ENCODE data around the gene RPP40.

Gene RPP40

GRCh38 chr6:4970739-4971395, 33.0 kb downstream of the RPP40 start:
- in situ Hi-C loops (cut with MboI; ENCODE audit: low sequenced_read_pairs), result no loop called here

GRCh38 chr6:4969609-4970285, 34.1 kb downstream of the RPP40 start:
- in situ Hi-C loops (cut with MboI; ENCODE audit: low sequenced_read_pairs), result no loop called here

- in situ Hi-C loops (cut with MboI; ENCODE audit: low sequenced_read_pairs), result no loop called here
Observed at GRCh38 chr6:4967301-4968030, 36.4 kb downstream of the RPP40 start.

- in situ Hi-C loops (cut with MboI; ENCODE audit: low sequenced_read_pairs), result no loop called here
Observed at GRCh38 chr6:4965562-4966389, 38.1 kb downstream of the RPP40 start.

- in situ Hi-C loops (cut with MboI; ENCODE audit: low sequenced_read_pairs), result no loop called here
Observed at GRCh38 chr6:4964675-4965561, 38.9 kb downstream of the RPP40 start.

GRCh38 chr6:4962905-4963304, 40.9 kb downstream of the RPP40 start:
- in situ Hi-C loops (cut with MboI; ENCODE audit: low sequenced_read_pairs), result no loop called here

GRCh38 chr6:4961322-4962168, 42.3 kb downstream of the RPP40 start:
- in situ Hi-C loops (cut with MboI; ENCODE audit: low sequenced_read_pairs), result no loop called here

GRCh38 chr6:4958624-4959023, 45.2 kb downstream of the RPP40 start:
- in situ Hi-C loops (cut with MboI; ENCODE audit: low sequenced_read_pairs), result no loop called here

GRCh38 chr6:4957521-4958231, 46.2 kb downstream of the RPP40 start:
- in situ Hi-C loops (cut with MboI; ENCODE audit: low sequenced_read_pairs), result no loop called here

GRCh38 chr6:4956625-4957024, 47.2 kb downstream of the RPP40 start:
- in situ Hi-C loops (cut with MboI; ENCODE audit: low sequenced_read_pairs), result no loop called here

GRCh38 chr6:4953440-4953839, 50.4 kb downstream of the RPP40 start:
- in situ Hi-C loops (cut with MboI; ENCODE audit: low sequenced_read_pairs), result no loop called here

GRCh38 chr6:4950836-4951533, 52.9 kb downstream of the RPP40 start:
- in situ Hi-C loops (cut with MboI; ENCODE audit: low sequenced_read_pairs), result no loop called here

- in situ Hi-C loops (cut with MboI; ENCODE audit: low sequenced_read_pairs), result no loop called here
Observed at GRCh38 chr6:4950076-4950475, 53.8 kb downstream of the RPP40 start.

- in situ Hi-C loops (cut with MboI; ENCODE audit: low sequenced_read_pairs), result no loop called here
Observed at GRCh38 chr6:4948781-4949450, 54.9 kb downstream of the RPP40 start.

- in situ Hi-C loops (cut with MboI; ENCODE audit: low sequenced_read_pairs), result no loop called here
Observed at GRCh38 chr6:4947716-4948115, 56.1 kb downstream of the RPP40 start.

GRCh38 chr6:4946521-4946920, 57.3 kb downstream of the RPP40 start:
- in situ Hi-C loops (cut with MboI; ENCODE audit: low sequenced_read_pairs), result no loop called here
